Fibroblast of the conjunctiva (primary cell): Measurements from ENCODE around the gene COL12A1.
A peak's percentile ranks its signal among the peaks of the same experiment; 100 is the strongest.

Experiments used
- DNase-seq: peaks from one replicate; pipeline ENCODE4 v3.0.0-alpha.2; 2010; ENCODE audit warnings: low read depth

The COL12A1 gene

GRCh38 chr6:75142721-75143120, 63.1 kb downstream of the COL12A1 start:
- DNase-seq = no peak

GRCh38 chr6:75135876-75136275, 70.0 kb downstream of the COL12A1 start:
- DNase-seq = no peak

- DNase-seq = peak; percentile 44
Measured at GRCh38 chr6:75135450-75135849, 70.4 kb downstream of the COL12A1 start.

DNA sequence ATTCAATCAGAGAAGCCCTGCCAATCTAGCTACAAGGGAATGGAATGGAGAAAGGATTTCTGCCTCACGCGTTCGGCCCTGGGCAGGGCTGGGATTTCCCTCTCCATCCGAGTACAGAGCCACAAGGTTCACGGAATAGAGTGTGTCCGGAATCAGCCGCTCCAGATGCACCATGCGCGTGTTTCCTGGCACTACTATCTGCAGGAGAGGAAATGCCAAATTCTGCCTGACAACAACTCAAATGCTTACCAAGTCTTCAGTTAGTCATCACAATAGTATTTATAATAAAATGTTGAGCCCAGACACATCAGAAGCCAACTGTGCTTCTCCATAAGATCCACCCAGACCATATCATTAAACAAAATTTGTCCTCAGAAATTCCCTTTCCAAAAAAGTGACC, 75.1 kb downstream of the COL12A1 start:
- DNase-seq = peak; percentile 71

- DNase-seq = peak; percentile 42
Measured at GRCh38 chr6:75128878-75129570, 76.8 kb downstream of the COL12A1 start.

GRCh38 chr6:75126518-75126917, 79.3 kb downstream of the COL12A1 start:
- DNase-seq = no peak

- DNase-seq = no peak
Measured at GRCh38 chr6:75124983-75125382, 80.9 kb downstream of the COL12A1 start.

DNA sequence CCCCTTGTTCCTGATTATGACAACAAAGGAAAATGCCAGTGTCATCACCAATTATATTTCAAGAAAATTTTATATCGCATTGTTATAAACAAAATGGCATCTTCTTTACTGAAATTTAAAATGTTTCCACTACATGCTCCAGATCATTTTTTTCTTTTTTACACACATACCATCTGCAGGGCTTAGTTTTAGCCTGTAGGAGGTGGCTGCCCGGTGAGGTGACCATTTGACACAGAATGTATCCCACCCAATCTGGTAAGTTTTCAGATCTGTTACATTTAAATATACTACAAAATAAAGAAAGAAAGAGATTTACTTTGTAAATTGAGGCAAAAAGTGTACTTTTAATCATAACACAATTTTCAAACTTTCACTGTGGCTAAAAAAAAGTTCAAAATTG, 81.8 kb downstream of the COL12A1 start:
- DNase-seq = no peak

GRCh38 chr6:75118925-75119515, 86.8 kb downstream of the COL12A1 start:
- DNase-seq = no peak

GRCh38 chr6:75117701-75118100, 88.2 kb downstream of the COL12A1 start:
- no peak for DNase-seq

GRCh38 chr6:75116946-75117345, 88.9 kb downstream of the COL12A1 start:
- no peak for DNase-seq

DNA sequence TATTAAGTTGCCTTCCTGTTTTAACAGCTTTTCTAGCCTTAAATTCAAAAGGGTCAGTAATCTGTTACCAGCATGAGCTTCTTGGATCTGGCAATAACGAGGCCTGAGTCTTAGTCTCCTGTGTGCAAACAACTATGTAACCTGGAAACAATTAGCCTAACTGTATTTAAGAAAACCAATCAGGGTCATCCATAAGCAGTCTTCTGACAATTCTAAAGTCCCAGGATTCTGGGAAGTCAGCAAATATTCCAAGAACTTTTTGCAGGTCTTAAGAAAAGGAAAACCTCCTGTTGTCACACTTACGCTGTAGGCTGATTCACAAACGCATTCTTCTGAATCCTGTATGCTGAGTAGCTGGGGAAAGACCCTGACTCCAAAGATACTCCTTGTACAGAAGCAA, 90.4 kb downstream of the COL12A1 start:
- DNase-seq = no peak

GRCh38 chr6:75114806-75115205, 91.0 kb downstream of the COL12A1 start:
- DNase-seq = no peak

GRCh38 chr6:75114195-75114594, 91.7 kb downstream of the COL12A1 start:
- DNase-seq = no peak

- no peak for DNase-seq
Measured at GRCh38 chr6:75113446-75113845, 92.4 kb downstream of the COL12A1 start.

DNA sequence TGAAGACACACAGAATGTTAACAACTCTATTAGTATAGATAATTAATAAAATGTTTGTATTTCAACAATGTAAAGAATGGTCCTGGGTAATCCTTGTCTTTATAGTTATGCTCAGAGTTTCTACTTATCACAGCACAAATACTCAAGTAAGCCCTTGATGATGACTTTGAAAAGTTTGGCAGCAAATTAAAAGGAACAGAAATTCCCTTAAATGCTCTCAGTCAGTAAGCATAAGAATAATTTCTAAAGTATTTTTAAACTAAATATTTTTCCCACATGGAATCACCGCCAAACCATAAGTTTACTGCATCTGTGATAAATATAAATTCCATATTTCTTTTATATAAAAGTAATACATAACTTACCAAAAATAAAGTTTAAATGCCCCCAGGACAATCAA, 96.1 kb downstream of the COL12A1 start:
- no peak for DNase-seq

DNA sequence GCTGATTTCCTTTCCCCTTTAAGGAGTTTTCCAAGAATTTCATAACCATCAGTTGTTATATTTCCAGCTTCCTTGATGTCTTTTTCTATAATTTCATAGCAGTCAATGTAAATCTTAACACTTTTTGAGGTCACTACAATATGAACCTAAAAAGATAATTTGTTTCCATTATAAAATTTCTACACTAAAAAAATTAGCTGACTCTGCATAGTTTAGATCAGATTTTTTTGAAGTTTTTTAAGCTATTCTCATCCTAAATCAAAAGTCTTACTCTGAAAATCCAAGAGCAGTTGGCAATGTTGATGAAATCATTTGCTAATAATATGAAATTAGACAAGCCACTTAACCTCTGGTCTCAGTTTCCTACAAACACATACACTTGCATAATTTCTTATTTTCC, 96.8 kb downstream of the COL12A1 start:
- no peak for DNase-seq

- no peak for DNase-seq
Measured at GRCh38 chr6:75108333-75108974, 97.4 kb downstream of the COL12A1 start.

- no peak for DNase-seq
Measured at GRCh38 chr6:75107913-75108312, 97.9 kb downstream of the COL12A1 start.

- no peak for DNase-seq
Measured at GRCh38 chr6:75106426-75106825, 99.4 kb downstream of the COL12A1 start.

GRCh38 chr6:75103431-75103830, 102.4 kb downstream of the COL12A1 start:
- no peak for DNase-seq

GRCh38 chr6:75102301-75102700, 103.6 kb downstream of the COL12A1 start:
- no peak for DNase-seq

DNA sequence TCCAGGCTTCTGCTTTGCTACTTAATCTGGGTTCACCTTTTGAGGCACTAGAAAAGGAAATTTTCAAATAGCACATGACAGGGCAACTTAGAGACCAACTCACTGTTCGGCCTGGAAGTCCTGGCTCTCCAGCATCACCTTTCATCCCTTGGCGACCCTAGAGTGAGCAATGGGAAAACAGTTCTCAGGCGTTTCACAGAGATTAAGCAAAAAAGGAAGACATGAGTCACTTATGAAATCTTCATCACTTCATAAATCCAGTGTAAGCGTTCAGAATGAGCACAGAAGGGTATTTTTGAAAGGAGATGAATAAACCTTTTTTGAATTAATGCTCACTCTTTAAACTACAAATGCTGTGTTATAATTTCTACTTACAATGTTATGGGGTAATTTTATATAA, 104.0 kb downstream of the COL12A1 start:
- no peak for DNase-seq

DNA sequence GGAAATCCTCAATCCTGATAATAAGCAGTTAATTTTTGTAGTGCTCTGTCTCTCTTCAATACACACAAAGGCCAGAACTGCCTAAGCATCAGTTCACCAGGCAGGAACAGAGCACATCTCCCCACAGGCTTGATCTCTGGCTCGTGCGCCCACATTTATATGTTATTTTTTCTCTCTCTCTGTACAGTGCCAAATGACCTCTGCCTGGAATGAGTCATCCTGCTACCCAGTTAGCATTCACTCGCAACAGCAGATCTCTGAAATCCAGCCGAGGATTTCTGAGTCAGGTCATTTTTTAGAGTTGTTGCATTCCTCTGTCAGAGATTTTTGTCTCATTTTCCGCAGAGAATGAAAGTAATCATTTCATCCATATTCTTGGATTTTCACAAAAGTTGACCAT, 107.1 kb downstream of the COL12A1 start:
- DNase-seq = peak; percentile 96
